Nephron (organoid): ENCODE data around the gene PARD3.
A peak's percentile ranks its signal among the peaks of the same experiment; 100 is the strongest.

Experiments used
- H3K27ac Mint-ChIP-seq, 3 experiments: 2 replicates each; pipeline ENCODE4 v1.8.0; 2020; ENCODE audit warnings: mixed read lengths in 3 of 3, mild to moderate bottlenecking in 2 of 3, moderate library complexity in 1 of 3
- H3K27me3 Mint-ChIP-seq: 2 replicates; pipeline ENCODE4 v1.8.0; 2021; ENCODE audit warnings: low read depth, mild to moderate bottlenecking, moderate library complexity, mixed read lengths
- H3K36me3 Mint-ChIP-seq: 2 replicates; pipeline ENCODE4 v1.8.0; 2020; ENCODE audit warnings: low read depth, mixed read lengths
- H3K4me1 Mint-ChIP-seq: 2 replicates; pipeline ENCODE4 v1.8.0; 2020; ENCODE audit warnings: mixed read lengths
- H3K4me3 Mint-ChIP-seq, 3 experiments: 2 replicates each; pipeline ENCODE4 v1.8.0; 2020; ENCODE audit warnings: mild to moderate bottlenecking in 3 of 3, mixed read lengths in 3 of 3, moderate library complexity in 2 of 3
- H3K9me3 Mint-ChIP-seq: 2 replicates; pipeline ENCODE4 v1.8.0; 2020; ENCODE audit warnings: mixed read lengths
- TF ChIP-seq, protein P1 (sequence below), 3 experiments: fragments of 200-600 bp; sonication (generic); IDR thresholded peaks; one replicate each; pipeline ENCODE4 v1.5.0; 2021; ENCODE audit warnings: antibody characterized with exemption in 3 of 3; ENCODE audit not compliant: unreplicated experiment in 3 of 3

Gene PARD3

DNA sequence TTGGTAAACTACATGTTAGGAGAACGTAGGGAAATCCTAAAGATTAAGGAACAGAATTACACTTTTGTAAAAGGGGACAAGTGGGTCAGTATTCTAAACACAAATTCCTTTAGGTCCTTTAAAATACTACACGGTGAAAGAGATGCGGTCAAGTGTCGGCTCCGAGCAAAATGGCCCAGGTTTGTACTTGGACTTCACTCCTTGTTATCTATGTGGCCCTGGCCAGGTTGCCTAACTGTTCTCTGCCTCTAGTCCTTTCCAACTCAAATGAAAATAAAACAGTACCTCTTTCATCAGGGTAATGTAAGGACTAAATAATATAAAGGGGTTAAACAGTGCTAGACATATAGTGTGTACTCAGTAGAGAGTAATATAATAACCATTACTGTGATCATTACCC lies 344.8 kb downstream of the PARD3 start:
- no peaks in the 10 kb centered on the region for H3K27me3 Mint-ChIP-seq
- H3K36me3 Mint-ChIP-seq, result peaks cover 22% of the 10 kb centered on the region
- H3K4me1 Mint-ChIP-seq, result peaks cover 6% of the 10 kb centered on the region
- no peak overlapping the region for H3K27ac Mint-ChIP-seq
- H3K4me3 Mint-ChIP-seq, result no peak overlapping the region
- H3K9me3 Mint-ChIP-seq, result no peaks in the 10 kb centered on the region
- TF ChIP-seq, protein P1, sequence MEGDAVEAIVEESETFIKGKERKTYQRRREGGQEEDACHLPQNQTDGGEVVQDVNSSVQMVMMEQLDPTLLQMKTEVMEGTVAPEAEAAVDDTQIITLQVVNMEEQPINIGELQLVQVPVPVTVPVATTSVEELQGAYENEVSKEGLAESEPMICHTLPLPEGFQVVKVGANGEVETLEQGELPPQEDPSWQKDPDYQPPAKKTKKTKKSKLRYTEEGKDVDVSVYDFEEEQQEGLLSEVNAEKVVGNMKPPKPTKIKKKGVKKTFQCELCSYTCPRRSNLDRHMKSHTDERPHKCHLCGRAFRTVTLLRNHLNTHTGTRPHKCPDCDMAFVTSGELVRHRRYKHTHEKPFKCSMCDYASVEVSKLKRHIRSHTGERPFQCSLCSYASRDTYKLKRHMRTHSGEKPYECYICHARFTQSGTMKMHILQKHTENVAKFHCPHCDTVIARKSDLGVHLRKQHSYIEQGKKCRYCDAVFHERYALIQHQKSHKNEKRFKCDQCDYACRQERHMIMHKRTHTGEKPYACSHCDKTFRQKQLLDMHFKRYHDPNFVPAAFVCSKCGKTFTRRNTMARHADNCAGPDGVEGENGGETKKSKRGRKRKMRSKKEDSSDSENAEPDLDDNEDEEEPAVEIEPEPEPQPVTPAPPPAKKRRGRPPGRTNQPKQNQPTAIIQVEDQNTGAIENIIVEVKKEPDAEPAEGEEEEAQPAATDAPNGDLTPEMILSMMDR (IDR thresholded peaks at IDR 0.05; ENCODE audit: unreplicated experiment in 3 of 3), result no peak

DNA sequence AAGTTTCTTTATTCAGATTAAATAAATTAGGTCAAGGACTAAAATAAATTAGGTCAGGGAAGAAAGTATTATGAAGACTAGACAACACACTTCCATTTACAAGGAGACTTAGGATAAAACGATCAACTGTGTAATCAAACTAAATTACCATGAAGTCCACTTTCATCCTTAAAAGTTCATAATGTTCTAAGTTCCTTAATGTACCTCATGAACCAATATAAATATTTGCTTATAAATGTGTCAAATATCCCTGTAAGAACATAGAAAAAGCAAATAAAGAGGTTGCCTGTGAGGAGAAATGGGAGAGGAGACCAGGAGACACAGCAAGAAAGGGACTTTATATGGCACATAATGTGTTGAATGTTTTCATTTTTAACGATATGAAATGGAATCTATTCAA lies 345.6 kb downstream of the PARD3 start:
- Mint-ChIP-seq H3K36me3 (peaks cover 22% of the 10 kb centered on the region), H3K27me3 (no peaks in the 10 kb centered on the region), H3K9me3 (no peaks in the 10 kb centered on the region), H3K27ac (no peak overlapping the region), H3K4me3 (no peak overlapping the region), H3K4me1 (peaks cover under 1% of the 10 kb centered on the region)
- TF ChIP-seq, protein P1 (IDR thresholded peaks at IDR 0.05; ENCODE audit: unreplicated experiment in 3 of 3), result no peak

DNA sequence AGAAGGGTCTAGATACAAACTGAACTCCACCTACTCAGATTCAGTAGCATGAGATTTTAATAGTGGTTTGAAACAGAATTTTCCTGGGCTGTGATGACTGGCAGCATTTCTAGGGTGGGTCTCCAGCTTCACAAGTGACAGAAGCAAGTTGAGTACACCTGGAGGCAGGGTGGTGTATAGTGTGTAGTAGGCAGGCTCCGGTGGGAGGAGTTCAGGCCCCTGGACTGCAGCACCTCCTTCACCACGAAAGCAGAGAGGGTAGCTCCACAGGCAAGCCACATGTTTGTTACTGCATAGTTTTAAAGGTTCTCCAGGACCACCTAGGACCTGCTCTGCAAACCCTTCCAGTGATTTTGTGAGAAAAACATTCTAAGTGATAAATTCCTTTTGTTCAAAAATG lies 347.2 kb downstream of the PARD3 start:
- Mint-ChIP-seq H3K9me3 (no peaks in the 10 kb centered on the region), H3K4me1 (no peaks in the 10 kb centered on the region), H3K4me3 (no peak overlapping the region), H3K36me3 (peaks cover 22% of the 10 kb centered on the region), H3K27ac (no peak overlapping the region), H3K27me3 (no peaks in the 10 kb centered on the region)
- TF ChIP-seq, protein P1 (IDR thresholded peaks at IDR 0.05; ENCODE audit: unreplicated experiment in 3 of 3), result no peak

DNA sequence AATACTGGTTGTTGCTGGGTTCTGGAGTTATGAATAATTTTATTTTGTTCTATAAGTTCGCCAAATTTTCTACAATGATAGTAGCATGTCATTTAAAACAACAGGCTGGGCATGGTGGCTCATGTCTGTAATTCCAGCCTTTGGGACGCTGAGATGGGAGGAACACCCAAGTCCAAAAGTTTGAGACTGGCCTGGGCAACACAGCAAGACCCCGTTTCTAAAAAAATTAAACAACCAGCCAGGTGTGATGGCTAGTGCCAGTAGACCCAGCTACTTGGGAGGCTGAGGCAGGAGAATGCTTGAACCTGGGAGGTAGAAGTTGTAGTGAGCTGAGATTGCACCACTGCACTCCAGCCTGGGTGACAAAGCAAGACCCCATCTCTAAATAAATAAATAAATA lies 347.7 kb downstream of the PARD3 start:
- H3K36me3 Mint-ChIP-seq, result peaks cover 22% of the 10 kb centered on the region
- H3K9me3 Mint-ChIP-seq, result no peaks in the 10 kb centered on the region
- no peak overlapping the region for H3K27ac Mint-ChIP-seq
- H3K4me1 Mint-ChIP-seq, result no peaks in the 10 kb centered on the region
- no peak overlapping the region for H3K4me3 Mint-ChIP-seq
- TF ChIP-seq, protein P1 (IDR thresholded peaks at IDR 0.05; ENCODE audit: unreplicated experiment in 3 of 3), result no peak
- H3K27me3 Mint-ChIP-seq, result no peaks in the 10 kb centered on the region

DNA sequence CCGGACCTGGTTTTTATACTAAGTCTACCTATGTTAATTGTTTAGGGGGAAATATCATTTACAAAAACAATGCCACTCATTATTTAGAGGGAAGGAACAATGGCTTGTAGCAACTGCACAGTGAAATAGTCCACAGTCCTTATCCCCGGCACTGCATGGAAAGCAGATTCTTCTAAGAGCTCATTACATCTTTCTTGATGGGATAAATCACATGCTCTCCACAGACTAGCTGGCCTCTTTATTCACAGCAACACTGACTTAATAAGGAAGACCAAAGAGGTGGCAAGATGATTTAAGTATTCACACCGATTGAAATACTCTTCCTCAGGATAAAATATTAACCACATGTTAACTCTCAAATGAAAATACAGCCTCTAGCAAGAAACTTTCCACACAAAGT lies 349.4 kb downstream of the PARD3 start:
- Mint-ChIP-seq H3K36me3 (peaks cover 22% of the 10 kb centered on the region), H3K27me3 (no peaks in the 10 kb centered on the region), H3K4me3 (no peak overlapping the region), H3K4me1 (peaks cover 8% of the 10 kb centered on the region), H3K27ac (peak overlapping the region in 2 of 3 experiments; percentile 12 to 79), H3K9me3 (no peaks in the 10 kb centered on the region)
- TF ChIP-seq, protein P1 (IDR thresholded peaks at IDR 0.05; ENCODE audit: unreplicated experiment in 3 of 3), result no peak

DNA sequence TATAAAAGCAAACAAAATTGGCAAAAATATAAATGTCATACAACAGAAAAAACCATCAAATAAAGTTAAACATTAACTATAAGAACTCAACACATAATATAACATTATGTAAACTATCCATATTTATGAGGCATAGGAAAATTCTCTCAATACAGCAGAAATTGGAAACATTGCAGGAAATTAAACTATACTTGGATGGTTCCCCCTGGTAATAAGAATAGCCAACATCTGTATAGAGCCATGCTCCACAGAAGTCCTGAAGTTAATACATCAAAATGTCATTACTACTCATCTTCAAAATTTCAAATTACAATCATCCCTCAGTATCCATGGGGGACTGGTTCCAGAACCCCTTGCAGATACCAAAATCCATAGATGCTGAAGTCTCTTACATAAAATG lies 350.5 kb downstream of the PARD3 start:
- H3K27ac Mint-ChIP-seq, result peak overlapping the region in 1 of 3 experiments; percentile 21
- TF ChIP-seq, protein P1 (IDR thresholded peaks at IDR 0.05; ENCODE audit: unreplicated experiment in 3 of 3), result no peak
- no peak overlapping the region for H3K4me3 Mint-ChIP-seq
- H3K36me3 Mint-ChIP-seq, result peaks cover 17% of the 10 kb centered on the region
- peaks cover 8% of the 10 kb centered on the region for H3K4me1 Mint-ChIP-seq
- H3K9me3 Mint-ChIP-seq, result no peaks in the 10 kb centered on the region
- no peaks in the 10 kb centered on the region for H3K27me3 Mint-ChIP-seq
